Loucy (cell line): ENCODE measurements around the gene SORCS2.

Experiments used
- EZH2phosphoT487 ChIP-seq: fragments of 200-600 bp; IDR thresholded peaks from 2 replicates; pipeline ENCODE4 v1.6.1; 2018; ENCODE audit warnings: antibody characterized with exemption, mild to moderate bottlenecking, moderate library complexity, borderline replicate concordance
- TF ChIP-seq, protein P1 (sequence below): fragments of 200-600 bp; sonication (generic); conservative IDR thresholded peaks from 2 replicates; pipeline ENCODE4 v1.5.1; 2014; ENCODE audit warnings: mild to moderate bottlenecking, antibody characterized with exemption, low read length

DNA sequence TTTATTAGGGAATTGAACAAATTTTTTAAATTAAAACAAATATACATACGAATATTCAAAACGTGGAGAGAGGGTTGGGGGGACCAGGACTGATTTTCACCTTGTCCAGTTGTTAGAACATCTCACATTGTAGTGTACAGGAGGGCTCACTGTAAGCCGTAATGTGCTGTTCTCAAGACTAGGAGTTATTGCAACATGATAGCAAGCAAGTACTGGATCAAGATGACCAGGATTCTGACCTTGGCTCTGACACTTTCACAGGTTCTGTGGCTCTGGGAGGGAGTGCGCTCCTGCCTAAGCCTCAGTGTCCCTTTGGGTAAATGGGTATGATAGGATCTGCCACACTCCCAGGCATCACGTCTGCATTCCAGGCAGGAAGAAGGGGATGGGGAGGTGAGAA, 59.0 kb downstream of the SORCS2 start:
- TF ChIP-seq EZH2phosphoT487: no peak
- TF ChIP-seq, protein P1, sequence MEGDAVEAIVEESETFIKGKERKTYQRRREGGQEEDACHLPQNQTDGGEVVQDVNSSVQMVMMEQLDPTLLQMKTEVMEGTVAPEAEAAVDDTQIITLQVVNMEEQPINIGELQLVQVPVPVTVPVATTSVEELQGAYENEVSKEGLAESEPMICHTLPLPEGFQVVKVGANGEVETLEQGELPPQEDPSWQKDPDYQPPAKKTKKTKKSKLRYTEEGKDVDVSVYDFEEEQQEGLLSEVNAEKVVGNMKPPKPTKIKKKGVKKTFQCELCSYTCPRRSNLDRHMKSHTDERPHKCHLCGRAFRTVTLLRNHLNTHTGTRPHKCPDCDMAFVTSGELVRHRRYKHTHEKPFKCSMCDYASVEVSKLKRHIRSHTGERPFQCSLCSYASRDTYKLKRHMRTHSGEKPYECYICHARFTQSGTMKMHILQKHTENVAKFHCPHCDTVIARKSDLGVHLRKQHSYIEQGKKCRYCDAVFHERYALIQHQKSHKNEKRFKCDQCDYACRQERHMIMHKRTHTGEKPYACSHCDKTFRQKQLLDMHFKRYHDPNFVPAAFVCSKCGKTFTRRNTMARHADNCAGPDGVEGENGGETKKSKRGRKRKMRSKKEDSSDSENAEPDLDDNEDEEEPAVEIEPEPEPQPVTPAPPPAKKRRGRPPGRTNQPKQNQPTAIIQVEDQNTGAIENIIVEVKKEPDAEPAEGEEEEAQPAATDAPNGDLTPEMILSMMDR: no peak
